GM19193 (cell line): ENCODE data around the gene MRPL4.
A peak's percentile ranks its signal among the peaks of the same experiment; 100 is the strongest.

Experiments used
- POLR2A ChIP-seq: IDR thresholded peaks from 4 replicates; pipeline ENCODE4 v1.6.1; 2011; ENCODE audit not compliant: insufficient read depth, insufficient read length; ENCODE audit errors: extremely low read depth

MRPL4 gene

DNA sequence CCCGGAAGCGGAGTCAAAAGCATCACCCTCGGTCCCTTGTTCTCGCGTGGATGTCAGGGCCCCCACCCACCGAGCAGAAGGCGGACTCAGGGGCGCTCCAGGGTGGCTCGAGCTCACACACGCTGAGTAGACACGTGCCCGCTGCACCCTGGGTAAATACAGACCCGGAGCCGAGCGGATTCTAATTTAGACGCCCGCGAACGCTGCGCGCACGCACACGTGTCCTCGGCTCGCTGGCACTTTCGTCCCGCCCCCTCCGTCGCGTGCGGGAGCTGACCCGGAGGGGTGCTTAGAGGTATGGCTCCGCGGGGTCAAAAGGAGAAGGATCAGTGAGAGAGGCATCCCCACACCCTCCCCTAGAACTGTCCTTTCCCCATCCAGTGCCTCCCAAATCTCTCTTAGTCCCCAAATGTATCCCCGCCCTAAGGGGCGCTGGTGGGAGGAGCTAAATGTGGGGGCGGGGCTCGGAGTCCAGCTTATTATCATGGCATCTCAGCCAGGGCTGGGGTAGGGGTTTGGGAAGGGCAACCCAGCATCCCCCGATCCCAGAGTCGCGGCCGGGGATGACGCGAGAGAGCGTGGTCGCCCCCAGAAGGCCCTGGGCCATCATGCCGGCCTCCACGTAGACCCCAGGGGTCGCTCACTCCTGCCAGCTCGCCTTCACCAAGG, 37.3 kb downstream of the MRPL4 start:
- TF ChIP-seq POLR2A, result peak; percentile 27

GRCh38 chr19:10289836-10290356, 37.9 kb downstream of the MRPL4 start, which contains the start of gene ICAM5:
Gene ICAM5 (plus strand): TSS chr19:10289952. CDS start chr19:10290044, 92 bp downstream.
- TF ChIP-seq POLR2A, result no peak

- no peak for TF ChIP-seq POLR2A
These were observed 38.4 kb downstream of the MRPL4 start for GRCh38 chr19:10290357-10290875.

GRCh38 chr19:10290876-10291553, 39.0 kb downstream of the MRPL4 start:
- no peak for TF ChIP-seq POLR2A

GRCh38 chr19:10291554-10292205, 39.7 kb downstream of the MRPL4 start:
- TF ChIP-seq POLR2A, result no peak

DNA sequence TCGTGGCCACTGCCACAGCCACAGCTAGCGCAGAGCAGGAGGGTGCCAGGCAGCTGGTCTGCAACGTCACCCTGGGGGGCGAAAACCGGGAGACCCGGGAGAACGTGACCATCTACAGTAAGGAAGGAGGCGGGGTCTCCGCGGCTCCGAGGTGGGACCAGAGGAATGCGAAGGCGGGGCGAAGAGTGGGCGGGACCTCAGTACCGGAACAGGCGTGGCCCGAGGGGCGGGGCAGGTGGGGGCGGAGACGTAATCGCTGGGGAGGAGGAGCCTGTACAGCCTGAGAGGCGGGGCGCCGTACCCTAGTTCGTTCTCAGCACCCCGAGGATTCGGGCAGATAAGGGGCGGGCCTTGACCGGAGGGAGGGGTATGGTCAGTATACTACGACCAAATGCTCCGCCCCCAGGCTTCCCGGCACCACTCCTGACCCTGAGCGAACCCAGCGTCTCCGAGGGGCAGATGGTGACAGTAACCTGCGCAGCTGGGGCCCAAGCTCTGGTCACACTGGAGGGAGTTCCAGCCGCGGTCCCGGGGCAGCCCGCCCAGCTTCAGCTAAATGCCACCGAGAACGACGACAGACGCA, 40.3 kb downstream of the MRPL4 start:
- no peak for TF ChIP-seq POLR2A

DNA sequence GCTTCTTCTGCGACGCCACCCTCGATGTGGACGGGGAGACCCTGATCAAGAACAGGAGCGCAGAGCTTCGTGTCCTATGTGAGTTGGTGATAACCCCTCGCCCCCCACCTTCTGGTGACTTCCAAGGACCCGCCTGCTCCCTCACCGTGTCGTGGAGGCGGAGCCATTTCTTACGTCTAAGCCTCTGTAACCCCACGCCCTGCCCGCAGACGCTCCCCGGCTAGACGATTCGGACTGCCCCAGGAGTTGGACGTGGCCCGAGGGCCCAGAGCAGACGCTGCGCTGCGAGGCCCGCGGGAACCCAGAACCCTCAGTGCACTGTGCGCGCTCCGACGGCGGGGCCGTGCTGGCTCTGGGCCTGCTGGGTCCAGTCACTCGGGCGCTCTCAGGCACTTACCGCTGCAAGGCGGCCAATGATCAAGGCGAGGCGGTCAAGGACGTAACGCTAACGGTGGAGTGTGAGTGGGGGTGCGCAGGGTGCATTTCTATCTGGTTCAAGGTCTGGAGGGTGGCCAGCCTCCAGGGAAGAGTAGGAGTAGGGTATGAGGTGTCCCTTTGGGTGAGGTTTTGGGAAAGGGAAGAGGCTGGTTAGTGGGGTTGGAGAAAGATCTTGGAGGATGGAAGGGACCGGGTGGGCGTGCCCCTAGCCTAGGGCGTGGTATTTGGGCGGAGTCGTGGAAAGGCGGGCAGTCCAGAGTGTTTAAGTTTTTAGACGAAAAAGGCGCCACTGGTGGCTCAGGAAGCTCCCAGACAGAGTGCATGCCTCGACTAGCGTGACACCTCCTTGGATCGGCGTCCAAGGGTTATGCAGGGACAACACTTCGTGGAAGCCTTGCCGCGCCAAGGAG, 41.0 kb downstream of the MRPL4 start:
- no peak for TF ChIP-seq POLR2A

GRCh38 chr19:10293637-10294367, 41.8 kb downstream of the MRPL4 start:
- no peak for TF ChIP-seq POLR2A

DNA sequence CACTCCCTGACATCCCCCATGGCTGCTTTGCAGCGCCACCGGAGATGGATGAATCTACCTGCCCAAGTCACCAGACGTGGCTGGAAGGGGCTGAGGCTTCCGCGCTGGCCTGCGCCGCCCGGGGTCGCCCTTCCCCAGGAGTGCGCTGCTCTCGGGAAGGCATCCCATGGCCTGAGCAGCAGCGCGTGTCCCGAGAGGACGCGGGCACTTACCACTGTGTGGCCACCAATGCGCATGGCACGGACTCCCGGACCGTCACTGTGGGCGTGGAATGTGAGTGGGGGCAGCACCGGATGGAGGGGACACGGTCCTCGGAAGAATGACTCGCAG, 42.3 kb downstream of the MRPL4 start:
- TF ChIP-seq POLR2A, result no peak

GRCh38 chr19:10295305-10295846, 43.4 kb downstream of the MRPL4 start:
- TF ChIP-seq POLR2A, result peak; percentile 37

DNA sequence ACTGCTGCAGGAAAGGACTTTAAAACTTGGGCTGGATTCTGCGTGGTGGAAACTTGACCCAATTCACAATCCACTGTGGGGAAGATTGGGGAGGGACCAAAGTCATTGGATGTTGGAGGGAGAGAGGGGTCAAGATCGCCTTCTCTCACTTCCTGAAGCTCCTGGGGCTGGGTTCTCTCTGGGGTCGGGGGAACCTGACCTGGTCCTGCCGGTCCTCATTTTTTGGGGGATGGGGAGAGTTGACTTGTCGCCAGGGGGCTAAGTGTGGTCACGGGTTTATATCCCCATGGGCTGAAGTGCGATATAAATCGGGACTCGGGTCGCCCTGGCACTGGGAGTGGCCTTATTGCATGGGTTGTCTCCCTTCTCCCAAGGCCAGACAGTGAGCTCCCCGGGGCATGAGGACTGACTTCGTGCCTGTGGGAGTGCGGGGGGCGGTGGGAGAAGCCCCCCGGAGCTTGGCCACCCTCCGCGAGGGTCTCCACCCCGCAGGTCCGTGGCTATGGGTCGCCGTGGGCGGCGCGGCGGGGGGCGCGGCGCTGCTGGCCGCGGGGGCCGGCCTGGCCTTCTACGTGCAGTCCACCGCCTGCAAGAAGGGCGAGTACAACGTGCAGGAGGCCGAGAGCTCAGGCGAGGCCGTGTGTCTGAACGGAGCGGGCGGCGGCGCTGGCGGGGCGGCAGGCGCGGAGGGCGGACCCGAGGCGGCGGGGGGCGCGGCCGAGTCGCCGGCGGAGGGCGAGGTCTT, 44.0 kb downstream of the MRPL4 start:
- TF ChIP-seq POLR2A, result peak; percentile 7

- no peak for TF ChIP-seq POLR2A
These were observed 47.8 kb downstream of the MRPL4 start for GRCh38 chr19:10299545-10300458.

DNA sequence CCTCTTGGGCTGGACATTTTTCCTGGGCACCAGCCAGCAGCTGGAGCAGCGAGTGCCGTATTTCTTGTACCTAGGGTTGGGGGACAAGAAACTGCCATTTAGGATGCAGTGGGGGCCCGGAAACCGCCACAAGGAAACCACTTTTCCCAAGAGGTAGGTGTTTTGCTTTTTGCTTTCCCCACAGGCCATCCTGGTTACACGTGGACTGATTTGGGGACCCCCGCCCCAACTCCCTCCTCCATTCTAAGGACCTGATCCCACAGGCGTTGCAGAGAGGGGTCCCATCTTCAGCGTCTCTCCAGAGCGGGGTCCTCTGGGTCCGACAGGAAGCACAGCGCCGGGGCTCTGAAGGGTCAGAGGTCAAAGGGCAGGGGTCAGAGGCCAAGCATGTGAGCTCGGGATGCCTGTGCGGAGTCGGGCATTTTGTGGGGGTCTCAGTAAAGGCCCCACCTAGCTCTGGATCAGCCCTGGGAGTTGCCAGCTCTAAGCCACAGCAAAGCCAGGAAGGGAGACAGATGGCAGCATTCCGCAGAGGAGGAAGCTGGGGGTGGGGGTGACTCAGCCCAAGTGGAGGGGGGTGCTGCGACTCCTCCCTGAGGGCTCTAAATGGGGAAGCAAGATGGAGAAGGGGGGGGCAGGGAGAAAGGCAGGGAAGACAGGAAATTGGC, 53.3 kb downstream of the MRPL4 start:
- no peak for TF ChIP-seq POLR2A
